ENCODE data around the gene MROH8.

- TF ChIP-seq, protein P1, sequence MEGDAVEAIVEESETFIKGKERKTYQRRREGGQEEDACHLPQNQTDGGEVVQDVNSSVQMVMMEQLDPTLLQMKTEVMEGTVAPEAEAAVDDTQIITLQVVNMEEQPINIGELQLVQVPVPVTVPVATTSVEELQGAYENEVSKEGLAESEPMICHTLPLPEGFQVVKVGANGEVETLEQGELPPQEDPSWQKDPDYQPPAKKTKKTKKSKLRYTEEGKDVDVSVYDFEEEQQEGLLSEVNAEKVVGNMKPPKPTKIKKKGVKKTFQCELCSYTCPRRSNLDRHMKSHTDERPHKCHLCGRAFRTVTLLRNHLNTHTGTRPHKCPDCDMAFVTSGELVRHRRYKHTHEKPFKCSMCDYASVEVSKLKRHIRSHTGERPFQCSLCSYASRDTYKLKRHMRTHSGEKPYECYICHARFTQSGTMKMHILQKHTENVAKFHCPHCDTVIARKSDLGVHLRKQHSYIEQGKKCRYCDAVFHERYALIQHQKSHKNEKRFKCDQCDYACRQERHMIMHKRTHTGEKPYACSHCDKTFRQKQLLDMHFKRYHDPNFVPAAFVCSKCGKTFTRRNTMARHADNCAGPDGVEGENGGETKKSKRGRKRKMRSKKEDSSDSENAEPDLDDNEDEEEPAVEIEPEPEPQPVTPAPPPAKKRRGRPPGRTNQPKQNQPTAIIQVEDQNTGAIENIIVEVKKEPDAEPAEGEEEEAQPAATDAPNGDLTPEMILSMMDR (IDR thresholded peaks at IDR 0.05): no peak
- no peak for TF ChIP-seq ZFX (IDR thresholded peaks at IDR 0.05; ENCODE audit: borderline replicate concordance)
Measured at GRCh38 chr20:37226889-37227288, 47.5 kb upstream of the MROH8 start.

Measured in 22Rv1 (cell line).